SU-DHL-6 (cell line): Measurements from ENCODE around the gene ITGB1.

Source experiments
- H2AFZ ChIP-seq: fragments of 200-600 bp; sonication (generic); 2 replicates; pipeline ENCODE4 v1.6.1; 2014; ENCODE audit warnings: low read depth, mild to moderate bottlenecking, moderate library complexity, mixed read lengths, antibody characterized with exemption, low read length; ENCODE audit not compliant: severe bottlenecking
- H3F3A ChIP-seq: fragments of 200-600 bp; shearing (Covaris generic); 2 replicates; pipeline ENCODE4 v1.6.0; 2016; ENCODE audit warnings: antibody characterized with exemption, mild to moderate bottlenecking; ENCODE audit not compliant: insufficient read depth
- H3K27ac ChIP-seq: fragments of 200-600 bp; sonication (generic); 2 replicates; pipeline ENCODE4 v1.5.1; 2016; ENCODE audit warnings: low read depth, mild to moderate bottlenecking, low read length, moderate library complexity, mixed read lengths
- H3K27me3 ChIP-seq: fragments of 200-600 bp; sonication (generic), shearing (Covaris generic); 2 replicates; pipeline ENCODE4 v1.6.0; 2014; ENCODE audit warnings: mild to moderate bottlenecking, low read length
- H3K36me3 ChIP-seq: fragments of 200-600 bp; sonication (generic); 2 replicates; pipeline ENCODE4 v1.6.1; 2014; ENCODE audit warnings: mild to moderate bottlenecking, low read length, mixed read lengths
- H3K4me2 ChIP-seq: fragments of 300-600, 200-600 bp; shearing (Covaris generic), sonication (generic); 2 replicates; pipeline ENCODE4 v1.6.0; 2014; ENCODE audit warnings: low read length, low read depth, mild to moderate bottlenecking; ENCODE audit not compliant: poor library complexity, severe bottlenecking
- H3K4me3 ChIP-seq: fragments of 200-600 bp; sonication (generic); 2 replicates; pipeline ENCODE4 v1.5.1; 2014; ENCODE audit warnings: antibody characterized with exemption, low read length, mild to moderate bottlenecking, mixed read lengths; ENCODE audit not compliant: insufficient read depth, poor library complexity, severe bottlenecking
- H3K79me2 ChIP-seq: fragments of 200-600 bp; sonication (generic); 2 replicates; pipeline ENCODE4 v1.6.1; 2014; ENCODE audit warnings: mild to moderate bottlenecking, low read length, moderate library complexity; ENCODE audit not compliant: insufficient read depth
- H3K9ac ChIP-seq: fragments of 200-600 bp; sonication (generic); 2 replicates; pipeline ENCODE4 v1.7.0; 2014; ENCODE audit warnings: mild to moderate bottlenecking, low read length
- H3K9me2 ChIP-seq: fragments of 200-600 bp; sonication (generic); replicated peaks from 2 replicates; pipeline ENCODE4 v1.6.1; 2014; ENCODE audit warnings: low read length; ENCODE audit not compliant: insufficient read depth
- H3K9me3 ChIP-seq: fragments of 200-600 bp; sonication (generic); 2 replicates; pipeline ENCODE4 v1.6.1; 2014; ENCODE audit warnings: low read length, mixed read lengths; ENCODE audit not compliant: insufficient read depth
- H4K20me1 ChIP-seq: fragments of 200-600 bp; sonication (generic); 2 replicates; pipeline ENCODE4 v1.6.1; 2014; ENCODE audit warnings: low read depth, mild to moderate bottlenecking, antibody characterized with exemption, low read length, moderate library complexity, mixed read lengths
- CTCF ChIP-seq: fragments of 200-600 bp; sonication (generic); IDR thresholded peaks from one replicate; pipeline ENCODE4 v1.5.1; 2017; ENCODE audit warnings: antibody characterized with exemption, mild to moderate bottlenecking, low read length, moderate library complexity; ENCODE audit not compliant: insufficient read depth, poor library complexity, severe bottlenecking
- EZH2phosphoT487 ChIP-seq: fragments of 200-600 bp; sonication (generic), shearing (Covaris generic); conservative IDR thresholded peaks from 2 replicates; pipeline ENCODE4 v1.6.1; 2018; ENCODE audit warnings: mild to moderate bottlenecking, antibody characterized with exemption, low read length, moderate library complexity, mixed read lengths

ITGB1 gene

GRCh38 chr10:32976338-32976737, 18.3 kb upstream of the ITGB1 start:
- Histone ChIP-seq H3K27me3 (no peaks in the 10 kb centered on the region), H2AFZ (no peak overlapping the region), H3K79me2 (no peaks in the 10 kb centered on the region), H3K36me3 (no peaks in the 10 kb centered on the region), H3K9me3 (no peaks in the 10 kb centered on the region), H3K4me3 (no peak overlapping the region), H4K20me1 (no peaks in the 10 kb centered on the region), H3F3A (no peaks in the 10 kb centered on the region), H3K4me2 (no peak overlapping the region), H3K9me2 (no peaks in the 10 kb centered on the region), H3K27ac (no peak overlapping the region), H3K9ac (no peak overlapping the region)
- TF ChIP-seq EZH2phosphoT487 (no peak), CTCF (no peak)

- Histone ChIP-seq H3K4me3 (no peak overlapping the region), H3K79me2 (no peaks in the 10 kb centered on the region), H3K36me3 (no peaks in the 10 kb centered on the region), H3K9me2 (no peaks in the 10 kb centered on the region), H3K27ac (peak overlapping the region; percentile 7; the same call in 1 of the 2 replicates), H3F3A (no peaks in the 10 kb centered on the region), H2AFZ (peak overlapping the region; percentile 26), H3K9ac (no peak overlapping the region), H3K9me3 (no peaks in the 10 kb centered on the region), H3K4me2 (peak overlapping the region; percentile 14), H3K27me3 (no peaks in the 10 kb centered on the region), H4K20me1 (no peaks in the 10 kb centered on the region)
- TF ChIP-seq EZH2phosphoT487 (no peak), CTCF (no peak)
Measured at GRCh38 chr10:32972929-32973328, 14.9 kb upstream of the ITGB1 start.

GRCh38 chr10:32972460-32972859, 14.4 kb upstream of the ITGB1 start:
- H4K20me1 ChIP-seq, result no peaks in the 10 kb centered on the region
- no peaks in the 10 kb centered on the region for H3K79me2 ChIP-seq
- H3K9ac ChIP-seq, result no peak overlapping the region
- no peaks in the 10 kb centered on the region for H3K9me2 ChIP-seq
- no peaks in the 10 kb centered on the region for H3K9me3 ChIP-seq
- TF ChIP-seq EZH2phosphoT487 (no peak), CTCF (no peak)
- peak overlapping the region; percentile 7; the same call in 1 of the 2 replicates for H3K27ac ChIP-seq
- peak overlapping the region; percentile 26 for H2AFZ ChIP-seq
- H3K27me3 ChIP-seq, result no peaks in the 10 kb centered on the region
- H3K4me3 ChIP-seq, result no peak overlapping the region
- no peaks in the 10 kb centered on the region for H3K36me3 ChIP-seq
- no peaks in the 10 kb centered on the region for H3F3A ChIP-seq
- peak overlapping the region; percentile 14 for H3K4me2 ChIP-seq
